GM12878 (cell line): Measurements from ENCODE around the gene C20orf96. TPM values are rescaled to one million over a fixed set of nuclear protein-coding genes. Genes with fewer than 3 reads are reported as not detected.

Source experiments
- ATAC-seq: fragments of 200-7000 bp; cut with Tn5 transposase; 3 replicates; pipeline ENCODE4 v1.9.1; 2020; ENCODE audit warnings: mild to moderate bottlenecking, moderate library complexity
- BruUV-seq: library from RNA; stranded (reverse); fragments of 400-500 nt; replicated peaks from 2 replicates; lab custom pipeline; 2021; lab: Mats Ljungman, UMichigan
- CTCF ChIA-PET: fragments of 300-600 bp; sonication (Branson Sonifier 250); formaldehyde crosslinking; extraction: SDS; loops from one replicate; lab custom pipeline; 2021; ENCODE audit warnings: inconsistent platforms; lab: Yijun Ruan, JAX
- POLR2A ChIA-PET: fragments of 350-600 bp; formaldehyde crosslinking; extraction: SDS; loops from one replicate; lab custom pipeline; 2021; ENCODE audit warnings: inconsistent platforms; lab: Charles Lee
- RAD21 ChIA-PET: fragments of 300-600 bp; sonication (Branson Sonifier 250); formaldehyde crosslinking; loops from one replicate; lab custom pipeline; 2023; ENCODE audit warnings: antibody characterized with exemption; ENCODE audit not compliant: unreplicated experiment; lab: Charles Lee
- SMC1A ChIA-PET: fragments of 300-600 bp; sonication (Branson Sonifier 250); formaldehyde crosslinking; loops from one replicate; lab custom pipeline; 2023; ENCODE audit not compliant: unreplicated experiment, uncharacterized antibody; lab: Charles Lee
- DNase-seq: peaks from one replicate; pipeline ENCODE4 v3.0.0-alpha.2; 2011; ENCODE audit warnings: low read depth, low spot score
- FAIRE-seq: peaks from 3 replicates; lab custom pipeline; 2011; peaks lifted over from hg19 to GRCh38; lab: Jason Lieb, UNC
- H2AFZ ChIP-seq: 2 replicates; pipeline ENCODE4 v1.6.0; 2011; ENCODE audit warnings: low read depth, low read length, control low read depth; ENCODE audit not compliant: control insufficient read depth
- H3K27ac ChIP-seq: 2 replicates; pipeline ENCODE4 v1.5.1; 2011; ENCODE audit warnings: control low read depth; ENCODE audit not compliant: control insufficient read depth, insufficient read depth
- H3K27me3 ChIP-seq, 2 experiments: replicated peaks in 1 of 2; 2 replicates each; pipeline versions ENCODE4 v1.6.0 to v1.6.1; 2011; ENCODE audit warnings: low read length in 1 of 2; ENCODE audit not compliant: control insufficient read depth in 2 of 2, insufficient read depth in 2 of 2
- H3K36me3 ChIP-seq, 2 experiments: 2 replicates each; pipeline ENCODE4 v1.5.1; 2011; ENCODE audit warnings: low read length in 1 of 2; ENCODE audit not compliant: control insufficient read depth in 2 of 2, insufficient read depth in 2 of 2
- H3K4me1 ChIP-seq: 2 replicates; pipeline ENCODE4 v1.6.1; 2011; ENCODE audit warnings: mild to moderate bottlenecking, low read length, moderate library complexity, mixed read lengths; ENCODE audit not compliant: control insufficient read depth, insufficient read depth
- H3K4me2 ChIP-seq: 2 replicates; pipeline ENCODE4 v1.6.0; 2011; ENCODE audit warnings: control low read depth; ENCODE audit not compliant: control insufficient read depth, insufficient read depth
- H3K4me3 ChIP-seq: fragments of 200-600 bp; sonication (generic); 2 replicates; pipeline ENCODE4 v1.5.1; 2016
- H3K79me2 ChIP-seq: 2 replicates; pipeline ENCODE4 v1.6.0; 2011; ENCODE audit warnings: low read length; ENCODE audit not compliant: control insufficient read depth, insufficient read depth
- H3K9ac ChIP-seq: 2 replicates; pipeline ENCODE4 v1.8.0; 2011; ENCODE audit warnings: low read length, control low read depth, mixed read lengths; ENCODE audit not compliant: control insufficient read depth, insufficient read depth
- H3K9me3 ChIP-seq: replicated peaks from 3 replicates; pipeline ENCODE4 v1.5.1; 2011; ENCODE audit warnings: mild to moderate bottlenecking, low read length; ENCODE audit not compliant: control insufficient read depth, insufficient read depth
- H4K20me1 ChIP-seq: 2 replicates; pipeline ENCODE4 v1.6.0; 2011; ENCODE audit not compliant: control insufficient read depth, insufficient read depth
- BHLHE40 ChIP-seq, 2 experiments: fragments of 450-650 bp in 1 of 2; IDR thresholded peaks; 2 replicates each; pipeline ENCODE4 v1.6.1; 2011 to 2017; ENCODE audit warnings: low read depth in 2 of 2, borderline replicate concordance in 1 of 2, improper control_type of control experiment in 1 of 2, low read length in 1 of 2, mild to moderate bottlenecking in 1 of 2
- FOXK2 ChIP-seq: fragments of 450-650 bp; IDR thresholded peaks from 2 replicates; pipeline ENCODE4 v1.6.1; 2017; ENCODE audit warnings: mild to moderate bottlenecking, moderate library complexity
- NFYB ChIP-seq: IDR thresholded peaks from 2 replicates; pipeline ENCODE4 v1.6.1; 2011; ENCODE audit warnings: low read depth, mild to moderate bottlenecking, low read length, improper control_type of control experiment, moderate library complexity; ENCODE audit not compliant: insufficient read depth
- SREBF1 ChIP-seq: IDR thresholded peaks from 2 replicates; pipeline ENCODE4 v1.6.1; 2012; ENCODE audit warnings: mild to moderate bottlenecking, low read length
- ZZZ3 ChIP-seq: IDR thresholded peaks from 2 replicates; pipeline ENCODE4 v1.6.1; 2011; ENCODE audit warnings: low read depth; ENCODE audit not compliant: control insufficient read depth, insufficient read length
- WGBS: methylation state at CpG from one replicate; pipeline ENCODE4 v1.1.6; 2016; ENCODE audit warnings: low lambda C conversion rate; ENCODE audit not compliant: insufficient replicate concordance, insufficient coverage; ENCODE audit errors: missing lambda C conversion rate; 5-methylcytosine and 5-hydroxymethylcytosine counted together
- in situ Hi-C: fragments of 300-500 bp; cut with MboI; formaldehyde crosslinking; loops from 9 replicates; pipeline ENCODE4 v1.14.3; 2018; ENCODE audit warnings: mixed read lengths
- intact Hi-C: fragments of 100-400 bp; cut with micrococcal nuclease; formaldehyde crosslinking; loops from one replicate; pipeline ENCODE4 v1.14.2; 2022; ENCODE audit not compliant: unreplicated experiment
- polyA plus RNA-seq, 11 experiments: library from polyadenylated mRNA; depleted of rRNA in 4 of 11; unstranded in 6 of 11; stranded (reverse) in 5 of 11; fragments of >200 nt; fragmentation: Nextera tagmentation in 4 of 11; fragmentation: Illumina TruSeq in 1 of 11; extraction: Ambion mirVana in 4 of 11; extraction: Trizol in 1 of 11; gene quantifications; 1 replicate in 1 of 11; 2 replicates in 10 of 11; pipeline versions ENCODE4 v1.2.1 to v1.2.3, GENCODE V29; 2011 to 2016; ENCODE audit warnings: inconsistent platforms in 2 of 11, missing spikeins in 2 of 11, low read depth in 1 of 11
- total RNA-seq, 4 experiments: library from RNA; depleted of rRNA in 3 of 4; stranded (reverse); fragments of >200 nt in 3 of 4; fragmentation: Illumina TruSeq in 1 of 4; extraction: Trizol in 1 of 4; gene quantifications; 2 replicates each; pipeline versions ENCODE4 v1.2.1 to v1.2.3, GENCODE V29; 2013 to 2021
- TF ChIP-seq, protein P1 (sequence below): fragments of 450-650 bp; formaldehyde crosslinking; IDR thresholded peaks from 2 replicates; pipeline ENCODE4 v1.4.0; 2022; ENCODE audit warnings: mild to moderate bottlenecking, moderate library complexity
- TF ChIP-seq, protein P2 (sequence below): fragments of 450-650 bp; IDR thresholded peaks from 2 replicates; pipeline ENCODE4 v1.6.1; 2017; ENCODE audit warnings: mild to moderate bottlenecking, moderate library complexity
- TF ChIP-seq, protein P3 (sequence below): fragments of 450-650 bp; IDR thresholded peaks from 2 replicates; pipeline ENCODE4 v1.6.1; 2017; ENCODE audit warnings: mild to moderate bottlenecking, low read depth, inconsistent platforms; ENCODE audit not compliant: poor library complexity, severe bottlenecking

The C20orf96 gene
- total and polyA plus RNA-seq, 10 of the 15 experiments (the other 5 are each of a cell fraction or from before 2014, with no cell fraction given), result 1.4 to 8.6 (median 5.9) TPM

DNA sequence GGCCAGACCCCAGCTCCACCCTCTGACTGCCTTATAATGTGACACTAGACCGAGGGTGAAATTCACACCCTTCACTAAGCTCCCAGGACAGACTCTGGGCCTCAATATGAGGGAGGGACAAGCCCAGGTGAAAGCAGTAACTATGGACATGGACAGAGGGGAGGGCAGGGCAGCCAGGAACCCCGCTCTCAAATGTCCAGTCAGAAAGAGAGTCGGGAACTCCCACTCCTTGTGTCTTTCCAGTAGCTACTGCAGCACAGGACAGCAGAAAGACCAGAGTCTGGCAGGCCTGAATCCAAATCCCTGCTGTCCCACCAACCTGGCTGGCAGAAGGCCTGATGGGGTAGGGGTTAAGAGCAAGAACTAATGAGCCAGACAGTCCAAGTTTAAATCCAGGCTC lies 6.4 kb downstream of the C20orf96 start:
- no peak for DNase-seq
- no peak overlapping the region for H3K4me3 ChIP-seq
- no peak overlapping the region for H3K27ac ChIP-seq
- no peak for ATAC-seq
- RAD21 ChIA-PET, result no interaction called here
- no peaks in the 10 kb centered on the region for H4K20me1 ChIP-seq
- H3K27me3 ChIP-seq, result no peaks in the 10 kb centered on the region
- TF ChIP-seq, protein P1, sequence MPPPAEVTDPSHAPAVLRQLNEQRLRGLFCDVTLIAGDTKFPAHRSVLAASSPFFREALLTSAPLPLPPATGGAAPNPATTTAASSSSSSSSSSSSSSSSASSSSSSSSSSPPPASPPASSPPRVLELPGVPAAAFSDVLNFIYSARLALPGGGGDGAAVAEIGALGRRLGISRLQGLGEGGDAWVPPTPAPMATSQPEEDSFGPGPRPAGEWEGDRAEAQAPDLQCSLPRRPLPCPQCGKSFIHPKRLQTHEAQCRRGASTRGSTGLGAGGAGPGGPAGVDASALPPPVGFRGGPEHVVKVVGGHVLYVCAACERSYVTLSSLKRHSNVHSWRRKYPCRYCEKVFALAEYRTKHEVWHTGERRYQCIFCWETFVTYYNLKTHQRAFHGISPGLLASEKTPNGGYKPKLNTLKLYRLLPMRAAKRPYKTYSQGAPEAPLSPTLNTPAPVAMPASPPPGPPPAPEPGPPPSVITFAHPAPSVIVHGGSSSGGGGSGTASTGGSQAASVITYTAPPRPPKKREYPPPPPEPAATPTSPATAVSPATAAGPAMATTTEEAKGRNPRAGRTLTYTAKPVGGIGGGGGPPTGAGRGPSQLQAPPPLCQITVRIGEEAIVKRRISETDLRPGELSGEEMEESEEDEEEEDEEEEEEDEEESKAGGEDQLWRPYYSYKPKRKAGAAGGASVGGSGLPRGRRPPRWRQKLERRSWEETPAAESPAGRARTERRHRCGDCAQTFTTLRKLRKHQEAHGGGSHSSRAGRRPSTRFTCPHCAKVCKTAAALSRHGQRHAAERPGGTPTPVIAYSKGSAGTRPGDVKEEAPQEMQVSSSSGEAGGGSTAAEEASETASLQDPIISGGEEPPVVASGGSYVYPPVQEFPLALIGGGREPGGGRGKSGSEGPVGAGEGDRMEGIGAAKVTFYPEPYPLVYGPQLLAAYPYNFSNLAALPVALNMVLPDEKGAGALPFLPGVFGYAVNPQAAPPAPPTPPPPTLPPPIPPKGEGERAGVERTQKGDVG (CRISPR knock-in tag), result no peak
- no peak for TF ChIP-seq BHLHE40 (IDR thresholded peaks at IDR 0.05; ENCODE audit: borderline replicate concordance in 1 of 2, low read depth in 2 of 2, low read length in 1 of 2)
- no peak for TF ChIP-seq SREBF1
- TF ChIP-seq FOXK2, result no peak
- TF ChIP-seq NFYB, result no peak
- TF ChIP-seq, protein P2, sequence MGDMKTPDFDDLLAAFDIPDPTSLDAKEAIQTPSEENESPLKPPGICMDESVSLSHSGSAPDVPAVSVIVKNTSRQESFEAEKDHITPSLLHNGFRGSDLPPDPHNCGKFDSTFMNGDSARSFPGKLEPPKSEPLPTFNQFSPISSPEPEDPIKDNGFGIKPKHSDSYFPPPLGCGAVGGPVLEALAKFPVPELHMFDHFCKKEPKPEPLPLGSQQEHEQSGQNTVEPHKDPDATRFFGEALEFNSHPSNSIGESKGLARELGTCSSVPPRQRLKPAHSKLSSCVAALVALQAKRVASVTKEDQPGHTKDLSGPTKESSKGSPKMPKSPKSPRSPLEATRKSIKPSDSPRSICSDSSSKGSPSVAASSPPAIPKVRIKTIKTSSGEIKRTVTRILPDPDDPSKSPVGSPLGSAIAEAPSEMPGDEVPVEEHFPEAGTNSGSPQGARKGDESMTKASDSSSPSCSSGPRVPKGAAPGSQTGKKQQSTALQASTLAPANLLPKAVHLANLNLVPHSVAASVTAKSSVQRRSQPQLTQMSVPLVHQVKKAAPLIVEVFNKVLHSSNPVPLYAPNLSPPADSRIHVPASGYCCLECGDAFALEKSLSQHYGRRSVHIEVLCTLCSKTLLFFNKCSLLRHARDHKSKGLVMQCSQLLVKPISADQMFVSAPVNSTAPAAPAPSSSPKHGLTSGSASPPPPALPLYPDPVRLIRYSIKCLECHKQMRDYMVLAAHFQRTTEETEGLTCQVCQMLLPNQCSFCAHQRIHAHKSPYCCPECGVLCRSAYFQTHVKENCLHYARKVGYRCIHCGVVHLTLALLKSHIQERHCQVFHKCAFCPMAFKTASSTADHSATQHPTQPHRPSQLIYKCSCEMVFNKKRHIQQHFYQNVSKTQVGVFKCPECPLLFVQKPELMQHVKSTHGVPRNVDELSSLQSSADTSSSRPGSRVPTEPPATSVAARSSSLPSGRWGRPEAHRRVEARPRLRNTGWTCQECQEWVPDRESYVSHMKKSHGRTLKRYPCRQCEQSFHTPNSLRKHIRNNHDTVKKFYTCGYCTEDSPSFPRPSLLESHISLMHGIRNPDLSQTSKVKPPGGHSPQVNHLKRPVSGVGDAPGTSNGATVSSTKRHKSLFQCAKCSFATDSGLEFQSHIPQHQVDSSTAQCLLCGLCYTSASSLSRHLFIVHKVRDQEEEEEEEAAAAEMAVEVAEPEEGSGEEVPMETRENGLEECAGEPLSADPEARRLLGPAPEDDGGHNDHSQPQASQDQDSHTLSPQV, result no peak
- TF ChIP-seq, protein P3, sequence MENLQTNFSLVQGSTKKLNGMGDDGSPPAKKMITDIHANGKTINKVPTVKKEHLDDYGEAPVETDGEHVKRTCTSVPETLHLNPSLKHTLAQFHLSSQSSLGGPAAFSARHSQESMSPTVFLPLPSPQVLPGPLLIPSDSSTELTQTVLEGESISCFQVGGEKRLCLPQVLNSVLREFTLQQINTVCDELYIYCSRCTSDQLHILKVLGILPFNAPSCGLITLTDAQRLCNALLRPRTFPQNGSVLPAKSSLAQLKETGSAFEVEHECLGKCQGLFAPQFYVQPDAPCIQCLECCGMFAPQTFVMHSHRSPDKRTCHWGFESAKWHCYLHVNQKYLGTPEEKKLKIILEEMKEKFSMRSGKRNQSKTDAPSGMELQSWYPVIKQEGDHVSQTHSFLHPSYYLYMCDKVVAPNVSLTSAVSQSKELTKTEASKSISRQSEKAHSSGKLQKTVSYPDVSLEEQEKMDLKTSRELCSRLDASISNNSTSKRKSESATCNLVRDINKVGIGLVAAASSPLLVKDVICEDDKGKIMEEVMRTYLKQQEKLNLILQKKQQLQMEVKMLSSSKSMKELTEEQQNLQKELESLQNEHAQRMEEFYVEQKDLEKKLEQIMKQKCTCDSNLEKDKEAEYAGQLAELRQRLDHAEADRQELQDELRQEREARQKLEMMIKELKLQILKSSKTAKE, result no peak
- TF ChIP-seq ZZZ3, result no peak
- H3K9ac ChIP-seq, result no peak overlapping the region
- 76% methylated on average over 3 of the region's 3 CpGs for WGBS
- no peak overlapping the region for H2AFZ ChIP-seq
- no peak overlapping the region for H3K4me2 ChIP-seq
- no peak for FAIRE-seq
- no peaks in the 10 kb centered on the region for H3K4me1 ChIP-seq
- CTCF ChIA-PET, result interaction anchor here (1.0 kb wide), 1 partner anchor 46 kb away, joined by 4 read pairs; no protein-coding TSS in a partner anchor
- no peaks in the 10 kb centered on the region for H3K79me2 ChIP-seq
- no peaks in the 10 kb centered on the region; a peak in 1 of 4 replicates for H3K36me3 ChIP-seq
- H3K9me3 ChIP-seq, result no peaks in the 10 kb centered on the region
- BruUV-seq, result no TSS peak
- in situ Hi-C loops (no loop called here), intact Hi-C loops (no loop called here)
- SMC1A ChIA-PET, result no interaction called here
- POLR2A ChIA-PET, result no interaction called here
